WTC11 (cell line): ENCODE measurements around the gene IFNA6.

Experiments used
- CREB1 ChIP-seq: sonication (generic); formaldehyde crosslinking; IDR thresholded peaks from 2 replicates; pipeline ENCODE4 v1.8.0; 2023; ENCODE audit warnings: mild to moderate bottlenecking, missing genetic modification reagents
- CTCF ChIP-seq: fragments of 200-600 bp; IDR thresholded peaks from 2 replicates; pipeline ENCODE4 v1.8.0; 2022; ENCODE audit warnings: antibody characterized with exemption
- EMX1 ChIP-seq: fragments of 250-450 bp; sonication (Bioruptor Pico); IDR thresholded peaks from 2 replicates; pipeline ENCODE4 v1.8.0; 2021; ENCODE audit warnings: mild to moderate bottlenecking
- KAT7 ChIP-seq: sonication (generic); formaldehyde crosslinking; IDR thresholded peaks from 2 replicates; pipeline ENCODE4 v1.8.1; 2023; ENCODE audit warnings: missing genetic modification reagents, mild to moderate bottlenecking, borderline replicate concordance
- SP1 ChIP-seq: sonication (generic); formaldehyde crosslinking; conservative IDR thresholded peaks from 2 replicates; pipeline ENCODE4 v1.8.1; 2022; ENCODE audit warnings: missing genetic modification reagents
- ZNF121 ChIP-seq: sonication (generic); formaldehyde crosslinking; IDR thresholded peaks from 2 replicates; pipeline ENCODE4 v1.8.0; 2023; ENCODE audit warnings: missing genetic modification reagents
- ZNF416 ChIP-seq: fragments of 250-450 bp; sonication (Bioruptor Pico); IDR thresholded peaks from 2 replicates; pipeline ENCODE4 v1.9.0; 2021; ENCODE audit warnings: mild to moderate bottlenecking, inconsistent platforms

GRCh38 chr9:21383627-21384026 lies 32.9 kb upstream of the IFNA6 start:
- TF ChIP-seq CREB1 (CRISPR knock-in tag) (no peak), CTCF (no peak), KAT7 (CRISPR knock-in tag) (no peak), EMX1 (no peak), ZNF121 (no peak), SP1 (CRISPR knock-in tag) (no peak), ZNF416 (no peak)
